Fibroblast of peridontal ligament (primary cell): ENCODE results near the gene RANBP10.
"Not testable (repeated sequence)": the region's sequence is repeated elsewhere in the genome, so short reads cannot be mapped to it uniquely, and the experiment has no call there.

ENCODE experiments used
- DNase-seq: peaks from one replicate; pipeline ENCODE4 v3.0.0-alpha.2; 2010; ENCODE audit errors: extremely low read depth

RANBP10 gene

DNA sequence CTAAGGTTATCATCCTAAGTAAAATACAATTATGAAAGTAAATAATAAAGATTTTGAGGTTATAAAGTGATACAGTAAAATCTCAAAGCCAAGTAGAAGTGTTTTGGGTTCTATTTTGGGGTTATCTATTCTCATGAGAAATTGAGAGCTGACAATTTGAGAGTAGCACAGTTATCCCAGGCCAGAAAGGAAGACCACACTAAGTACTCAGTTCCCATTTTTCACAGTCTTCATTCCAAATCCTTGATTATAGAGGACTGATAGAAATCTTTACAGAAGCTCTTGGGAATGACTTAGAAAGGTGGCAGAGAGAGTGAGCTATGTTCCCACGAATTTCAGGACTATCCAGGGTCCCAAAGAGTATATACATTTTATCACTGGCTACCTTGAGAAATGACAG is 91.8 kb downstream of the RANBP10 start:
- no peak for DNase-seq

DNA sequence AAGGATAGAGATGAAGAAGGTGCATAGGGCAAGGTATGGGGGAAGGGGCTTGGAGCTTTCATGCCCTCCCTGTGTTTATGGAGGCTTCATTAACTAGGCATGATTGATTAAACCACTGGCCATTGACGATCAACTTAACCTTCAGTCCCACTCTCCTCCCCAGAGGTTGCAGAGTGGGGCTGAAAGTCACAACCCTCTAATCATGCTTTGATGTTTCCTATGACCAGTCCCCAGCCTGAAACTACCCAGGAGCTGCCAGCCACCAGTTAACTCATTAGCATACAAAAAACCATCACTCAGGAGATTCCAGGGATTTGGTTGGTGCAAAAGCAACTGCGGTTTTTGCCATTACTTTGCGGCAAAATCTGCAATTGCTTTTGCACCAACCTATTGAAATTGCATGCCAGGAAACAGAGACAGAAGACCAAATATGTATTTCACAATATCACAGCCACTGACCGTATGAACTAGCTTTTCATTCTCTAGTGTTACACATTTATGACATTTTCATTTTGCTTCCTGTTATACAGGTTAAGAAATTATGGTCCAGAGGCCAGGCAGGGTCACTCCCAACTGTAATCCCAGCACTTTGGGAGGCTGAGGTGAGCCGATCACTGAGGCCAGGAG is 92.6 kb downstream of the RANBP10 start:
- no peak for DNase-seq

DNA sequence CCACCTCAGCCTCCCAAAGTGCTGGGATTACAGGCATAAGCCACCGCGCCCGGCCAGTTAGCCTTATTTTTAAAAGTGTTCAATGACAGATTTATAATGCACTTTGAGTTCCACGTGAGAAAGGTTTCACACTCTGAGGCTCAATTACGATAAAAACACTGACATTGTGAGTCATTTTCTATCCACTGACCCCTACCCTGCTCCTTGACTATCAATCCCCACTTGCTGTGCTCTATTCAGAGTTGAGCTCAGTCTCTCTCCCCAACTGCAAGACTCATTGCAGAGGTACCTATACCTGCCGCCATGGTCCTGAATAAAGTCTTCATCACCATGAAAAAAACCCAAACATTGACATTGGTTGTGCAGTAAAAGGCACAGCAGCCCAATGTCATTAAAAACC is 95.8 kb downstream of the RANBP10 start:
- no peak for DNase-seq

- no peak for DNase-seq
These were observed 97.3 kb downstream of the RANBP10 start for GRCh38 chr16:67709050-67709449.

DNA sequence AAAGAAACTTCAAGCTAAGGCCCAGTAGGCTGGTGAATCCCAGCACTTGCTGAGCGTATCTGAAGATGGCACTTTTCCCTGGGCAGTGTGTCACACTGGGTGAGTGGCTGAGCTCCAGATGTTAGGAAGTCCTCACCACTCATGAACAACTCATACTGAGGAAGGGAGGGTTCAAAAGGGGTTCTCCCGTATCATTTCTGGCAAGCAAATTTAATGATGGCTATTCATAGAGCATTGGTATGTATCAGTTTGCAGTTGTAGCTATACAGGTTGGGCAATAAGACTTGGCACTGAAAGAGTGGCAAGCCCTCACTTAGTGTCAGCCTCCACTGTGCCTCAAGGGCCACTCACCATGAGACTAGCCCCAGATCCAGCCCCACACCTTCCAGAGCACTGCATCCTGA is 98.0 kb downstream of the RANBP10 start:
- DNase-seq = peak; percentile 57

DNA sequence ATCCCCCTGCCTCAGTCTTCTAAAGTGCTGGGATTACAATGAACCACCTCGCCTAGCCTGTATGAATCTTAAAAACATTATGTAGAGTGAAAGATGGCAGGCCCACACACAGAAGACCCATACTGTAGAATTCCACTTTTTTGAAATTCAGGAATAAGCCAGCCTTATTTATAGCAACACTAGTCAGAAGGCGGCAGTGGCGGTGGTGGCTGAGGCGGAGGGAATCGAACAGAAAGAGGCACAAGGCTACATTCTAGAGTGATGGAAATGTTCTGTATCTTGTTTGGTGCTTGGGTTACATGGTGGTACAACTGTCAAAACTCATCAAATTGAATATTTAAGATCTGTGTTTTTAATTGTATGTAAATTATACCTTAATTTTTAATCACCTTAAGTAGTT is 98.6 kb downstream of the RANBP10 start:
- no peak for DNase-seq

GRCh38 chr16:67707210-67707609 is 99.2 kb downstream of the RANBP10 start:
- no peak for DNase-seq

GRCh38 chr16:67704110-67704509 is 102.2 kb downstream of the RANBP10 start:
- no peak for DNase-seq

- no peak for DNase-seq
These were observed 102.7 kb downstream of the RANBP10 start for GRCh38 chr16:67703626-67704025.

- DNase-seq = no peak
These were observed 104.2 kb downstream of the RANBP10 start for GRCh38 chr16:67702130-67702529.

- DNase-seq = no peak
These were observed 104.9 kb downstream of the RANBP10 start for GRCh38 chr16:67701420-67701819.

GRCh38 chr16:67699265-67699664 is 107.1 kb downstream of the RANBP10 start:
- DNase-seq = no peak

GRCh38 chr16:67697422-67698185 is 108.8 kb downstream of the RANBP10 start:
- no peak for DNase-seq

- DNase-seq = no peak
These were observed 111.7 kb downstream of the RANBP10 start for GRCh38 chr16:67694611-67695010.

DNA sequence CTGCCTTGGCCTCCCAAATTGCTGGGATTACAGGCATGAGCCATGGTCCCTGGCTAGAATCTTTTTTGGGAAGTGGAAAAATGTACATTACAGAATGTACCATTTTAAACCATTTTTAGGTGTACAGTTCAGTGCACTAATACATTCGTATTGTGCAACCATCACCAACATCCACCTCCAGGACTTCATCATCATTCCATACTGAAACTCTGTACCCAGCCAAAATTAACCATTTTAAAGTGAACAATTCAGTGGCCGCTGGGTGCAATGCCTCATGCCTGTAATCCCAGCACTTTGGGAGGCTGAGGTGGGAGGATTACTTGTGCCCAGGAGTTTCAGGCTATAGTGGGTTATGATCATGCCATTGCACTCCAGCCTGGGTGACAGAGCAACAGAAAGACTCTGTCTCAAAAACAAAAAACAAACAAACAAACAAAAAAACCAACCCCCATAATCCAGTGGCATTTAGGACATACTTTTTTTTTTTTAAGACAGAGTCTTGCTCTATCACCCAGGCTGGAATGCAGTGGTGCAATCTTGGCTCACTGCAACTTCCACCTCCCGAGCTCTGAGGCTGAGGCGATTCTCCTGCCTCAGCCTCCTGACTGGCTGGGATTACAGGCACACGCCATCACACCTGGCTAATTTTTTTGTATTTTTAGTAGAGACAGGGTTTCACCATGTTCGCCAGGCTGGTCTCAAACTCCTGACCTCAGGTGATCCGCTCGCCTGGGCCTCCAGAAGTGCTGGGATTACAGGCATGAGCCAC is 112.7 kb downstream of the RANBP10 start:
- DNase-seq = not testable (repeated sequence)

GRCh38 chr16:67685388-67686112 is 120.8 kb downstream of the RANBP10 start:
- no peak for DNase-seq

- no peak for DNase-seq
These were observed 122.6 kb downstream of the RANBP10 start for GRCh38 chr16:67683767-67684166.

GRCh38 chr16:67679935-67680897 is 126.1 kb downstream of the RANBP10 start:
- DNase-seq = no peak

GRCh38 chr16:67678354-67679023 is 127.9 kb downstream of the RANBP10 start:
- DNase-seq = no peak

DNA sequence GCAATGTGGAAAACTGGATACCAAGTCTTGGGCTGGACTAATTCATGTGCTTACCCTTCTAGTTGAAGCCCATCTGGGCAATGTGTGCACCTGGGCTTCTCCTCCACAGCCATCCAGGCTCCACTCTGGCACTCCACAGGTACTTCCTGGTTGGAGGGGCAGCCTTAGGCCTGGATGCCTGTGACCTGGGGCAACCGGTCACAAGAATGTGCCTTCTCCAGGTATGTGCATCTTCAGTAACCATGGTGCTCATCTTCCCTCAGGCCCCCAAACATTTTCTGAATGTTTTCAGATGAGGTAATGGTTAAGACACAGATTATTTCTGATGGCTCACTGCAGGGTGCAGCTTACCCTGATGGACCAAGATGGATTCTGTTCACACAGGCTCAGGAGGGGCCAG is 128.6 kb downstream of the RANBP10 start:
- DNase-seq = no peak
